Activated T-cell treated with anti-CD3 and anti-CD28 coated beads, Interleukin-2, amount 50 U/mL, for 48 hours (primary cell): ENCODE data around the gene WASHC2C.
"Not testable (repeated sequence)": the region's sequence is repeated elsewhere in the genome, so short reads cannot be mapped to it uniquely, and the experiment has no call there.

Source experiments
- DNase-seq, 2 experiments: peaks; one replicate each; pipeline ENCODE4 v3.0.0-alpha.2; 2020

The WASHC2C gene

GRCh38 chr10:45763037-45763436, 36.0 kb downstream of the WASHC2C start:
- not testable (repeated sequence) for DNase-seq

GRCh38 chr10:45768334-45768733, 41.3 kb downstream of the WASHC2C start:
- not testable (repeated sequence) for DNase-seq

- not testable (repeated sequence) for DNase-seq
Observed at GRCh38 chr10:45771757-45772461, 44.8 kb downstream of the WASHC2C start.

GRCh38 chr10:45786217-45786616, 59.2 kb downstream of the WASHC2C start:
- DNase-seq: not testable (repeated sequence)

GRCh38 chr10:45787212-45787741, 60.2 kb downstream of the WASHC2C start:
- DNase-seq: not testable (repeated sequence)

- not testable (repeated sequence) for DNase-seq
Observed at GRCh38 chr10:45789991-45790390, 62.9 kb downstream of the WASHC2C start.

GRCh38 chr10:45790694-45791426, 63.8 kb downstream of the WASHC2C start:
- DNase-seq: not testable (repeated sequence)

- DNase-seq: not testable (repeated sequence)
Observed at GRCh38 chr10:45794761-45795160, 67.7 kb downstream of the WASHC2C start.

- DNase-seq: not testable (repeated sequence)
Observed at GRCh38 chr10:45803060-45804010, 76.3 kb downstream of the WASHC2C start.

GRCh38 chr10:45804996-45805395, 77.9 kb downstream of the WASHC2C start:
- not testable (repeated sequence) for DNase-seq

- no peak for DNase-seq
Observed at GRCh38 chr10:45809837-45810236, 82.8 kb downstream of the WASHC2C start.

- DNase-seq: no peak
Observed at GRCh38 chr10:45811075-45811474, 84.0 kb downstream of the WASHC2C start.

- DNase-seq: not testable (repeated sequence)
Observed at GRCh38 chr10:45812959-45813358, 85.9 kb downstream of the WASHC2C start.

- DNase-seq: not testable (repeated sequence)
Observed at GRCh38 chr10:45814146-45814545, 87.1 kb downstream of the WASHC2C start.

GRCh38 chr10:45817130-45817859, 90.2 kb downstream of the WASHC2C start:
- no peak for DNase-seq

- DNase-seq: no peak
Observed at GRCh38 chr10:45817912-45818311, 90.8 kb downstream of the WASHC2C start.

GRCh38 chr10:45819552-45819951, 92.5 kb downstream of the WASHC2C start:
- no peak for DNase-seq

GRCh38 chr10:45820107-45820830, 93.2 kb downstream of the WASHC2C start:
- not testable (repeated sequence) for DNase-seq

GRCh38 chr10:45822918-45823317, 95.9 kb downstream of the WASHC2C start:
- DNase-seq: not testable (repeated sequence)
